NB4 (cell line): ENCODE measurements around the gene RBM4B.

Experiments
- DNase-seq: peaks from one replicate; pipeline ENCODE4 v3.0.0; 2010; ENCODE audit warnings: low read depth
- H3K4me3 ChIP-seq: one replicate; pipeline ENCODE4 v1.5.1; 2011; ENCODE audit warnings: mild to moderate bottlenecking, low read depth, low read length, moderate library complexity
- CTCF ChIP-seq: IDR thresholded peaks from one replicate; pipeline ENCODE4 v1.5.1; 2012; ENCODE audit warnings: low read depth, low read length
- MAX ChIP-seq: IDR thresholded peaks from 2 replicates; pipeline ENCODE4 v1.6.1; 2011; ENCODE audit warnings: low read depth, low read length
- MYC ChIP-seq: IDR thresholded peaks from 2 replicates; pipeline ENCODE4 v1.6.1; 2011; ENCODE audit warnings: low read depth, low read length
- POLR2A ChIP-seq: IDR thresholded peaks from 2 replicates; pipeline ENCODE4 v1.6.1; 2011; ENCODE audit warnings: mild to moderate bottlenecking; ENCODE audit not compliant: insufficient read length; ENCODE audit errors: extremely low read depth

Gene RBM4B

GRCh38 chr11:66692446-66692845 is 14.8 kb upstream of the RBM4B start:
- DNase-seq: no peak
- TF ChIP-seq MAX (no peak), MYC (no peak), POLR2A (no peak), CTCF (no peak)
- H3K4me3 ChIP-seq: no peak overlapping the region

GRCh38 chr11:66691311-66691980 is 13.8 kb upstream of the RBM4B start:
- H3K4me3 ChIP-seq: no peak overlapping the region
- TF ChIP-seq POLR2A (no peak), MYC (no peak), CTCF (no peak), MAX (no peak)
- no peak for DNase-seq

- TF ChIP-seq CTCF (no peak), MYC (no peak), POLR2A (no peak)
- DNase-seq: no peak
- no peak overlapping the region for H3K4me3 ChIP-seq
These were observed 12.2 kb upstream of the RBM4B start for GRCh38 chr11:66689661-66690590.

GRCh38 chr11:66688561-66689534 is 11.2 kb upstream of the RBM4B start:
- H3K4me3 ChIP-seq: no peak overlapping the region
- no peak for DNase-seq
- TF ChIP-seq POLR2A (no peak), MAX (no peak), CTCF (no peak), MYC (no peak)

- TF ChIP-seq POLR2A (no peak), MAX (no peak), MYC (no peak), CTCF (no peak)
- no peak for DNase-seq
- H3K4me3 ChIP-seq: no peak overlapping the region
These were observed 10.2 kb upstream of the RBM4B start for GRCh38 chr11:66687831-66688281.
